ENCODE data around the gene PRPF39. TPM values are rescaled to one million over a fixed set of nuclear protein-coding genes. Genes with fewer than 3 reads are reported as not detected.

Gene PRPF39
- polyA plus RNA-seq, 1 experiment, result 26.4 TPM

- DNase-seq (ENCODE audit: low read depth), result no peak
- ChIA-PET POLR2A (no interaction called here), CTCF (interaction anchor here (1.1 kb wide), 1 partner anchor 74 kb away, joined by 3 read pairs; no protein-coding TSS in a partner anchor)
- TF ChIP-seq, protein P1, sequence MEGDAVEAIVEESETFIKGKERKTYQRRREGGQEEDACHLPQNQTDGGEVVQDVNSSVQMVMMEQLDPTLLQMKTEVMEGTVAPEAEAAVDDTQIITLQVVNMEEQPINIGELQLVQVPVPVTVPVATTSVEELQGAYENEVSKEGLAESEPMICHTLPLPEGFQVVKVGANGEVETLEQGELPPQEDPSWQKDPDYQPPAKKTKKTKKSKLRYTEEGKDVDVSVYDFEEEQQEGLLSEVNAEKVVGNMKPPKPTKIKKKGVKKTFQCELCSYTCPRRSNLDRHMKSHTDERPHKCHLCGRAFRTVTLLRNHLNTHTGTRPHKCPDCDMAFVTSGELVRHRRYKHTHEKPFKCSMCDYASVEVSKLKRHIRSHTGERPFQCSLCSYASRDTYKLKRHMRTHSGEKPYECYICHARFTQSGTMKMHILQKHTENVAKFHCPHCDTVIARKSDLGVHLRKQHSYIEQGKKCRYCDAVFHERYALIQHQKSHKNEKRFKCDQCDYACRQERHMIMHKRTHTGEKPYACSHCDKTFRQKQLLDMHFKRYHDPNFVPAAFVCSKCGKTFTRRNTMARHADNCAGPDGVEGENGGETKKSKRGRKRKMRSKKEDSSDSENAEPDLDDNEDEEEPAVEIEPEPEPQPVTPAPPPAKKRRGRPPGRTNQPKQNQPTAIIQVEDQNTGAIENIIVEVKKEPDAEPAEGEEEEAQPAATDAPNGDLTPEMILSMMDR (IDR thresholded peaks at IDR 0.05; ENCODE audit: insufficient read depth, low read depth, low read length), result no peak
- Histone ChIP-seq H3K36me3 (ENCODE audit: control insufficient read depth, insufficient read depth, low read length) (peaks cover 1% of the 10 kb centered on the region; the same call in 1 of the 2 replicates), H3K4me3 (ENCODE audit: low read depth, low read length) (no peak overlapping the region), H3K27me3 (ENCODE audit: control insufficient read depth, insufficient read depth, low read length) (no peaks in the 10 kb centered on the region)
Measured at GRCh38 chr14:45041641-45042040, 42.3 kb upstream of the PRPF39 start.

- POLR2A ChIA-PET, result no interaction called here
- Histone ChIP-seq H3K36me3 (ENCODE audit: control insufficient read depth, insufficient read depth, low read length) (no peaks in the 10 kb centered on the region; the same call in 1 of the 2 replicates), H3K4me3 (ENCODE audit: low read depth, low read length) (no peak overlapping the region), H3K27me3 (ENCODE audit: control insufficient read depth, insufficient read depth, low read length) (no peaks in the 10 kb centered on the region)
- no peak for DNase-seq (ENCODE audit: low read depth)
- TF ChIP-seq, protein P1 (IDR thresholded peaks at IDR 0.05; ENCODE audit: insufficient read depth, low read depth, low read length), result no peak
- CTCF ChIA-PET, result no interaction called here
Measured at GRCh38 chr14:45044638-45045037, 39.3 kb upstream of the PRPF39 start.

- DNase-seq (ENCODE audit: low read depth), result no peak
- TF ChIP-seq, protein P1 (IDR thresholded peaks at IDR 0.05; ENCODE audit: insufficient read depth, low read depth, low read length), result no peak
- peaks cover 2% of the 10 kb centered on the region for H3K36me3 ChIP-seq (ENCODE audit: control insufficient read depth, insufficient read depth, low read length)
- CTCF ChIA-PET, result interaction anchor here (0.7 kb wide), 1 partner anchor 137 kb away, joined by 3 read pairs; no protein-coding TSS in a partner anchor
- H3K27me3 ChIP-seq (ENCODE audit: control insufficient read depth, insufficient read depth, low read length), result no peaks in the 10 kb centered on the region
- POLR2A ChIA-PET, result interaction anchor here (0.6 kb wide), 1 partner anchor 11 kb away, joined by 3 read pairs; no protein-coding TSS in a partner anchor
- H3K4me3 ChIP-seq (ENCODE audit: low read depth, low read length), result no peak overlapping the region
Measured at GRCh38 chr14:45048385-45048784, 35.5 kb upstream of the PRPF39 start.

- H3K27me3 ChIP-seq (ENCODE audit: control insufficient read depth, insufficient read depth, low read length), result no peaks in the 10 kb centered on the region
- POLR2A ChIA-PET, result no interaction called here
- CTCF ChIA-PET, result no interaction called here
- no peak overlapping the region for H3K4me3 ChIP-seq (ENCODE audit: low read depth, low read length)
- TF ChIP-seq, protein P1 (IDR thresholded peaks at IDR 0.05; ENCODE audit: insufficient read depth, low read depth, low read length), result no peak
- H3K36me3 ChIP-seq (ENCODE audit: control insufficient read depth, insufficient read depth, low read length), result peaks cover 2% of the 10 kb centered on the region
- no peak for DNase-seq (ENCODE audit: low read depth)
Measured at GRCh38 chr14:45051180-45051579, 32.7 kb upstream of the PRPF39 start.

DNA sequence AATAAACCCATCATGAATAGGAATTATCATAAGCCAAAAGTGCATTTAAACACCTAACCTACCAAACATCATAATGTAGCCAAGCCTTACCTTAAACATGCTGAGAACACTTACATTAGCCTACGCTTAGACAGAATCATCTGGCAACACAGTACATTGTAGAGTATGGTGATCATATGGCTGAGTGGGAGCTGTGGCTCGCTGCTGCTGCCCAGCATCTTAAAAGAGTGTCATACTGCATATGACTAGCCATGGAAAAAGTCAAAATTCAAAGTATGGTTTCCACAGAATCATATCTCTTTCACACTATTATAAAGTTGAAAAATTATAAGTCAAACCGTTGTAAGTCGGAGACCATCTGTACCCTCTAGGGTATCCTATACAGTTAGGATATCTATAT is 32.0 kb upstream of the PRPF39 start:
- TF ChIP-seq, protein P1 (IDR thresholded peaks at IDR 0.05; ENCODE audit: insufficient read depth, low read depth, low read length), result no peak
- H3K36me3 ChIP-seq (ENCODE audit: control insufficient read depth, insufficient read depth, low read length), result peaks cover 2% of the 10 kb centered on the region
- POLR2A ChIA-PET, result no interaction called here
- no peak overlapping the region for H3K4me3 ChIP-seq (ENCODE audit: low read depth, low read length)
- CTCF ChIA-PET, result interaction anchor here (1.4 kb wide), 1 partner anchor 139 kb away, joined by 3 read pairs; no protein-coding TSS in a partner anchor
- no peak for DNase-seq (ENCODE audit: low read depth)
- H3K27me3 ChIP-seq (ENCODE audit: control insufficient read depth, insufficient read depth, low read length), result no peaks in the 10 kb centered on the region
